ENCODE measurements around the gene FBXL17.

GRCh38 chr5:108025957-108026356 is 355.9 kb downstream of the FBXL17 start:
- TF ChIP-seq E2F6 (IDR thresholded peaks at IDR 0.05; ENCODE audit: borderline replicate concordance, low read depth) (no peak), CTCF (IDR thresholded peaks at IDR 0.05) (no peak), MAX (IDR thresholded peaks at IDR 0.05) (no peak), RCOR1 (IDR thresholded peaks at IDR 0.05; ENCODE audit: low read depth, low read length) (no peak), NFE2L2 (conservative IDR thresholded peaks at IDR 0.05; ENCODE audit: low read length) (no peak), HDAC2 (IDR thresholded peaks at IDR 0.05) (no peak), POLR2A (IDR thresholded peaks at IDR 0.05; ENCODE audit: low read length) (no peak), CHD2 (IDR thresholded peaks at IDR 0.05; ENCODE audit: low read length, partially characterized antibody) (no peak), RAD21 (conservative IDR thresholded peaks at IDR 0.05 in 1 of 2, IDR thresholded peaks at IDR 0.05 in 1 of 2) (no peak)

All from A549 (cell line).